Suprapubic skin (tissue), 4 donors: ENCODE results near the gene SCAMP4. TPM values are rescaled to one million over a fixed set of nuclear protein-coding genes. Genes with fewer than 3 reads are reported as not detected.
A peak's percentile ranks its signal among the peaks of the same experiment; 100 is the strongest.

Source experiments
- DNase-seq, 2 donors: peaks; one replicate each; pipeline ENCODE4 v3.0.0-alpha.2; 2019; ENCODE audit warnings: low spot score in 2 of 2
- H3K27ac ChIP-seq: fragments of 200-600 bp; sonication (generic); one replicate; pipeline ENCODE4 v1.5.1; 2019
- H3K27me3 ChIP-seq: fragments of 200-600 bp; sonication (generic); one replicate; pipeline ENCODE4 v1.5.1; 2019
- H3K36me3 ChIP-seq: fragments of 200-600 bp; sonication (generic); one replicate; pipeline ENCODE4 v1.5.1; 2019
- H3K4me1 ChIP-seq: fragments of 200-600 bp; sonication (generic); one replicate; pipeline ENCODE4 v1.5.1; 2019
- H3K4me3 ChIP-seq: fragments of 200-600 bp; sonication (generic); one replicate; pipeline ENCODE4 v1.5.1; 2019; ENCODE audit warnings: mild to moderate bottlenecking
- H3K9me3 ChIP-seq: fragments of 200-600 bp; sonication (generic); one replicate; pipeline ENCODE4 v1.5.1; 2019
- EP300 ChIP-seq: sonication (generic); formaldehyde crosslinking; IDR thresholded peaks from one replicate; pipeline ENCODE4 v1.6.1; 2017; ENCODE audit warnings: antibody characterized with exemption
- POLR2A ChIP-seq, 2 donors: fragments of 450-650 bp; IDR thresholded peaks; one replicate each; pipeline ENCODE4 v1.6.1; 2017; ENCODE audit warnings: antibody characterized with exemption in 2 of 2, mild to moderate bottlenecking in 2 of 2, moderate library complexity in 2 of 2
- POLR2AphosphoS5 ChIP-seq, 3 donors: sonication (generic); formaldehyde crosslinking; IDR thresholded peaks; one replicate each; pipeline ENCODE4 v1.6.1; 2017; ENCODE audit warnings: antibody characterized with exemption in 3 of 3
- WGBS: methylation state at CpG from one replicate; pipeline ENCODE4 v1.1.5; 2018; 5-methylcytosine and 5-hydroxymethylcytosine counted together
- total RNA-seq, 4 donors: library from RNA; depleted of rRNA; stranded (reverse); fragments of >200 nt; gene quantifications; one replicate each; pipeline ENCODE4 v1.1.0, GENCODE V29; 2016
- TF ChIP-seq, protein P1 (sequence below), 2 donors: fragments of 200-600 bp in 1 of 2; fragments of 450-650 bp in 1 of 2; sonication (generic) in 1 of 2; IDR thresholded peaks; one replicate each; pipeline ENCODE4 v1.5.1; 2016 to 2019; ENCODE audit warnings: antibody characterized with exemption in 2 of 2, mild to moderate bottlenecking in 1 of 2, moderate library complexity in 1 of 2

The SCAMP4 gene
- total RNA-seq, 4 donors from 2014 or later, result 68.1 to 119 (median 103) TPM

DNA sequence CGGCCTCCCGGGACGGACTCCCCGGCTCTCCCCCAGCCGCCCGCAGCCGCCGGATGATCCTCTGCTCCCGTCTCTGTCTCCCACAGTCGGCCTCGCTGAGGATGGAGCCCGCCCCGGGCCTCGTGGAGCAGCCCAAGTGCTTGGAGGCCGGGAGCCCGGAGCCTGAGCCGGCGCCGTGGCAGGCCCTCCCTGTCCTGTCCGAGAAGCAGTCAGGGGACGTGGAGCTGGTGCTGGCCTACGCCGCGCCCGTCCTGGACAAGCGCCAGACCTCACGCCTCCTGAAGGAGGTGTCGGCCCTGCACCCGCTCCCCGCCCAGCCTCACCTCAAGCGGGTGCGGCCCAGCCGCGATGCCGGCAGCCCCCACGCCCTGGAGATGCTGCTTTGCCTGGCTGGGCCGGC is 6.8 kb downstream of the SCAMP4 start:
- H3K36me3 ChIP-seq, result peaks cover 25% of the 10 kb centered on the region
- H3K4me3 ChIP-seq, result no peak overlapping the region
- DNase-seq, result no peak
- WGBS, result 88% methylated on average over 19 of the region's 37 CpGs
- peak overlapping the region; percentile 7 for H3K27ac ChIP-seq
- TF ChIP-seq POLR2A (IDR thresholded peaks at IDR 0.05) (no peak), POLR2AphosphoS5 (IDR thresholded peaks at IDR 0.05) (no peak), EP300 (no peak)
- TF ChIP-seq, protein P1, sequence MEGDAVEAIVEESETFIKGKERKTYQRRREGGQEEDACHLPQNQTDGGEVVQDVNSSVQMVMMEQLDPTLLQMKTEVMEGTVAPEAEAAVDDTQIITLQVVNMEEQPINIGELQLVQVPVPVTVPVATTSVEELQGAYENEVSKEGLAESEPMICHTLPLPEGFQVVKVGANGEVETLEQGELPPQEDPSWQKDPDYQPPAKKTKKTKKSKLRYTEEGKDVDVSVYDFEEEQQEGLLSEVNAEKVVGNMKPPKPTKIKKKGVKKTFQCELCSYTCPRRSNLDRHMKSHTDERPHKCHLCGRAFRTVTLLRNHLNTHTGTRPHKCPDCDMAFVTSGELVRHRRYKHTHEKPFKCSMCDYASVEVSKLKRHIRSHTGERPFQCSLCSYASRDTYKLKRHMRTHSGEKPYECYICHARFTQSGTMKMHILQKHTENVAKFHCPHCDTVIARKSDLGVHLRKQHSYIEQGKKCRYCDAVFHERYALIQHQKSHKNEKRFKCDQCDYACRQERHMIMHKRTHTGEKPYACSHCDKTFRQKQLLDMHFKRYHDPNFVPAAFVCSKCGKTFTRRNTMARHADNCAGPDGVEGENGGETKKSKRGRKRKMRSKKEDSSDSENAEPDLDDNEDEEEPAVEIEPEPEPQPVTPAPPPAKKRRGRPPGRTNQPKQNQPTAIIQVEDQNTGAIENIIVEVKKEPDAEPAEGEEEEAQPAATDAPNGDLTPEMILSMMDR (IDR thresholded peaks at IDR 0.05), result no peak
- H3K4me1 ChIP-seq, result peaks cover 69% of the 10 kb centered on the region
- no peaks in the 10 kb centered on the region for H3K27me3 ChIP-seq
- H3K9me3 ChIP-seq, result no peaks in the 10 kb centered on the region

GRCh38 chr19:1912760-1913505 is 7.7 kb downstream of the SCAMP4 start:
- 97% methylated on average over 64 of the region's 77 CpGs for WGBS
- DNase-seq, result no peak
- Histone ChIP-seq H3K27me3 (no peaks in the 10 kb centered on the region), H3K4me1 (peaks cover 59% of the 10 kb centered on the region), H3K36me3 (peaks cover 31% of the 10 kb centered on the region), H3K9me3 (no peaks in the 10 kb centered on the region), H3K27ac (no peak overlapping the region), H3K4me3 (no peak overlapping the region)
- TF ChIP-seq, protein P1 (IDR thresholded peaks at IDR 0.05), result no peak
- TF ChIP-seq POLR2AphosphoS5 (IDR thresholded peaks at IDR 0.05) (no peak), EP300 (no peak), POLR2A (IDR thresholded peaks at IDR 0.05) (no peak)

- H3K4me1 ChIP-seq, result peaks cover 49% of the 10 kb centered on the region
- peaks cover 41% of the 10 kb centered on the region for H3K36me3 ChIP-seq
- TF ChIP-seq, protein P1 (IDR thresholded peaks at IDR 0.05), result no peak
- TF ChIP-seq EP300 (no peak), POLR2A (IDR thresholded peaks at IDR 0.05) (no peak), POLR2AphosphoS5 (IDR thresholded peaks at IDR 0.05) (no peak)
- no peaks in the 10 kb centered on the region for H3K27me3 ChIP-seq
- no peak for DNase-seq
- peak overlapping the region; percentile 59 for H3K27ac ChIP-seq
- 63% methylated on average over 14 of the region's 23 CpGs for WGBS
- no peaks in the 10 kb centered on the region for H3K9me3 ChIP-seq
- no peak overlapping the region for H3K4me3 ChIP-seq
These were observed 8.8 kb downstream of the SCAMP4 start for GRCh38 chr19:1913781-1914577.

GRCh38 chr19:1914826-1915341 is 9.7 kb downstream of the SCAMP4 start:
- no peak for DNase-seq
- H3K4me1 ChIP-seq, result peaks cover 40% of the 10 kb centered on the region
- no peak overlapping the region for H3K4me3 ChIP-seq
- H3K36me3 ChIP-seq, result peaks cover 51% of the 10 kb centered on the region
- H3K27me3 ChIP-seq, result no peaks in the 10 kb centered on the region
- H3K9me3 ChIP-seq, result no peaks in the 10 kb centered on the region
- WGBS, result 88% methylated on average over 8 of the region's 23 CpGs
- TF ChIP-seq POLR2AphosphoS5 (IDR thresholded peaks at IDR 0.05) (no peak), EP300 (no peak), POLR2A (IDR thresholded peaks at IDR 0.05) (no peak)
- TF ChIP-seq, protein P1 (IDR thresholded peaks at IDR 0.05), result no peak
- peak overlapping the region; percentile 59 for H3K27ac ChIP-seq

DNA sequence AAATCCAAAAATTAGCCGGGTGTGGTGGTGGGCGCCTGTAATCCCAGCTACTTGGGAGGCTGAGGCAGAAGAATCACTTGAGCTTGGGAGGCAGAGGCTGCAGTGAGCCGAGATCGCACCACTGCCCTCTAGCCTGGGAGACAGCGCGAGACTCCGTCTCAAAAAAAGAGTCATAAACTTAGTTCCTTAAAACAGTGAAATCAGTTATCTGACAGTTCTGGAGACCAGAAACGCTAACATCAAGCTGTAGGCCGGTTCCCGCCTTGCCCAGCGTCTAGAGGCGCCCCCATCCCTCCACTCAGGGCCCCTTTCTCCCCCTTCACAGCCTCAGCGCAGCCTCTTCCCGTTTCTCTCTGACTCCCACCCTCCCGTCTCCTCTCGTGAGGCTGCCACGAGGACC is 11.9 kb downstream of the SCAMP4 start:
- 87% methylated on average over 17 of the region's 17 CpGs for WGBS
- H3K27ac ChIP-seq, result no peak overlapping the region
- H3K27me3 ChIP-seq, result no peaks in the 10 kb centered on the region
- H3K4me1 ChIP-seq, result peaks cover 31% of the 10 kb centered on the region
- no peak overlapping the region for H3K4me3 ChIP-seq
- no peaks in the 10 kb centered on the region for H3K9me3 ChIP-seq
- H3K36me3 ChIP-seq, result peaks cover 70% of the 10 kb centered on the region
- no peak for TF ChIP-seq POLR2AphosphoS5 (IDR thresholded peaks at IDR 0.05)
- no peak for TF ChIP-seq EP300
- TF ChIP-seq POLR2A (IDR thresholded peaks at IDR 0.05), result no peak
- TF ChIP-seq, protein P1 (IDR thresholded peaks at IDR 0.05), result no peak
- DNase-seq, result no peak
